CD4-positive, alpha-beta T cell (primary cell): ENCODE measurements around the gene PRICKLE1. TPM values are rescaled to one million over a fixed set of nuclear protein-coding genes. Genes with fewer than 3 reads are reported as not detected.

ENCODE experiments used
- ATAC-seq: fragments of 200-7000 bp; cut with Tn5 transposase; one replicate; pipeline ENCODE4 v1.10.0; 2022; ENCODE audit warnings: mild to moderate bottlenecking; ENCODE audit not compliant: poor library complexity
- CTCF ChIA-PET: fragments of 350-600 bp; sonication (Branson Sonifier 250); formaldehyde crosslinking; loops from one replicate; lab custom pipeline; 2021; ENCODE audit warnings: antibody characterized with exemption, inconsistent platforms; lab: Charles Lee
- POLR2A ChIA-PET: fragments of 350-600 bp; sonication (Branson Sonifier 250); formaldehyde crosslinking; loops from one replicate; lab custom pipeline; 2021; ENCODE audit warnings: antibody characterized with exemption, inconsistent platforms; lab: Charles Lee
- DNase-seq, 14 experiments: peaks; one replicate each; pipeline ENCODE4 v3.0.0-alpha.2; 2013 to 2020; ENCODE audit warnings: mixed read lengths in 2 of 14
- H3K27ac ChIP-seq, 2 donors: one replicate each; pipeline versions ENCODE4 v1.5.1 to v1.7.0; 2013; ENCODE audit warnings: low read length in 2 of 2, low read depth in 1 of 2, mild to moderate bottlenecking in 1 of 2
- H3K27me3 ChIP-seq, 2 experiments: 1 replicate in 1 of 2; 2 replicates in 1 of 2; pipeline versions ENCODE4 v1.6.1 to v1.7.0; 2013; ENCODE audit warnings: low read length in 2 of 2, control low read depth in 1 of 2, mild to moderate bottlenecking in 1 of 2, moderate library complexity in 1 of 2; ENCODE audit not compliant: insufficient read depth in 2 of 2, control insufficient read depth in 1 of 2
- H3K36me3 ChIP-seq: one replicate; pipeline ENCODE4 v1.6.1; 2013; ENCODE audit warnings: low read length, control low read depth; ENCODE audit not compliant: insufficient read depth
- H3K4me1 ChIP-seq: one replicate; pipeline ENCODE4 v1.6.1; 2013; ENCODE audit warnings: low read length, control low read depth; ENCODE audit not compliant: insufficient read depth
- H3K4me3 ChIP-seq: one replicate; pipeline ENCODE4 v1.5.1; 2013; ENCODE audit warnings: mild to moderate bottlenecking, low read length, moderate library complexity
- H3K9me3 ChIP-seq, 2 experiments: 1 replicate in 1 of 2; 2 replicates in 1 of 2; pipeline versions ENCODE4 v1.6.1 to v1.7.0; 2013; ENCODE audit warnings: low read length in 2 of 2, mild to moderate bottlenecking in 2 of 2, control low read depth in 1 of 2, moderate library complexity in 1 of 2; ENCODE audit not compliant: control insufficient read depth in 1 of 2, insufficient read depth in 1 of 2
- H3K27ac Mint-ChIP-seq: one replicate; pipeline ENCODE4 v1.8.0; 2020; ENCODE audit warnings: mixed read lengths
- H3K27me3 Mint-ChIP-seq: one replicate; pipeline ENCODE4 v1.8.0; 2021; ENCODE audit warnings: mixed read lengths
- H3K36me3 Mint-ChIP-seq: one replicate; pipeline ENCODE4 v1.8.0; 2021; ENCODE audit warnings: low read depth, mixed read lengths
- H3K4me1 Mint-ChIP-seq: one replicate; pipeline ENCODE4 v1.8.0; 2021; ENCODE audit warnings: low read depth, mixed read lengths
- H3K4me3 Mint-ChIP-seq: one replicate; pipeline ENCODE4 v1.8.0; 2020; ENCODE audit warnings: mild to moderate bottlenecking, mixed read lengths
- H3K9me3 Mint-ChIP-seq: one replicate; pipeline ENCODE4 v1.8.0; 2020; ENCODE audit warnings: mixed read lengths
- intact Hi-C, 2 experiments: fragments of 100-400 bp; cut with DNase I in 1 of 2; cut with micrococcal nuclease in 1 of 2; formaldehyde crosslinking; loops; one replicate each; pipeline versions ENCODE4 v1.15.1 to v1.9.0; 2023 to 2025; cut with DNase I, micrococcal nuclease
- total RNA-seq, 174 experiments: library from RNA in 2 of 174; stranded (reverse) in 2 of 174; gene quantifications; one replicate each; pipeline ENCODE4 v1.2.3 and lab custom pipeline; 2021 to 2026
- TF ChIP-seq, protein P1 (sequence below): fragments of 200-600 bp; IDR thresholded peaks from one replicate; pipeline ENCODE4 v1.8.0; 2022; ENCODE audit warnings: antibody characterized with exemption, mild to moderate bottlenecking

Gene PRICKLE1
- total RNA-seq, 2 experiments from 2014 or later = not detected

- intact Hi-C loops = no loop called here
- Mint-ChIP-seq H3K27me3 (no peaks in the 10 kb centered on the region), H3K4me1 (no peaks in the 10 kb centered on the region), H3K36me3 (peaks cover 99% of the 10 kb centered on the region), H3K9me3 (peaks cover 6% of the 10 kb centered on the region), H3K4me3 (no peak overlapping the region), H3K27ac (no peak overlapping the region)
- no peaks in the 10 kb centered on the region for H3K27me3 ChIP-seq
- ATAC-seq (no peak), DNase-seq (no peak)
- TF ChIP-seq, protein P1, sequence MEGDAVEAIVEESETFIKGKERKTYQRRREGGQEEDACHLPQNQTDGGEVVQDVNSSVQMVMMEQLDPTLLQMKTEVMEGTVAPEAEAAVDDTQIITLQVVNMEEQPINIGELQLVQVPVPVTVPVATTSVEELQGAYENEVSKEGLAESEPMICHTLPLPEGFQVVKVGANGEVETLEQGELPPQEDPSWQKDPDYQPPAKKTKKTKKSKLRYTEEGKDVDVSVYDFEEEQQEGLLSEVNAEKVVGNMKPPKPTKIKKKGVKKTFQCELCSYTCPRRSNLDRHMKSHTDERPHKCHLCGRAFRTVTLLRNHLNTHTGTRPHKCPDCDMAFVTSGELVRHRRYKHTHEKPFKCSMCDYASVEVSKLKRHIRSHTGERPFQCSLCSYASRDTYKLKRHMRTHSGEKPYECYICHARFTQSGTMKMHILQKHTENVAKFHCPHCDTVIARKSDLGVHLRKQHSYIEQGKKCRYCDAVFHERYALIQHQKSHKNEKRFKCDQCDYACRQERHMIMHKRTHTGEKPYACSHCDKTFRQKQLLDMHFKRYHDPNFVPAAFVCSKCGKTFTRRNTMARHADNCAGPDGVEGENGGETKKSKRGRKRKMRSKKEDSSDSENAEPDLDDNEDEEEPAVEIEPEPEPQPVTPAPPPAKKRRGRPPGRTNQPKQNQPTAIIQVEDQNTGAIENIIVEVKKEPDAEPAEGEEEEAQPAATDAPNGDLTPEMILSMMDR = no peak
- H3K4me3 ChIP-seq = no peak overlapping the region
- no peaks in the 10 kb centered on the region for H3K4me1 ChIP-seq
- H3K27ac ChIP-seq = no peak overlapping the region
- CTCF ChIA-PET = no interaction called here
- H3K36me3 ChIP-seq = peaks cover 58% of the 10 kb centered on the region
- POLR2A ChIA-PET = no interaction called here
- peaks cover 0 to 14% of the 10 kb centered on the region in 2 experiments for H3K9me3 ChIP-seq
Observed at GRCh38 chr12:42444192-42444943, 145.2 kb downstream of the PRICKLE1 start.

GRCh38 chr12:42442888-42443287, 146.7 kb downstream of the PRICKLE1 start:
- intact Hi-C loops = no loop called here
- Histone ChIP-seq H3K27me3 (no peaks in the 10 kb centered on the region), H3K4me3 (no peak overlapping the region), H3K9me3 (peaks cover 0 to 14% of the 10 kb centered on the region in 2 experiments), H3K36me3 (peaks cover 55% of the 10 kb centered on the region), H3K4me1 (no peaks in the 10 kb centered on the region), H3K27ac (no peak overlapping the region)
- TF ChIP-seq, protein P1 = no peak
- no peaks in the 10 kb centered on the region for H3K4me1 Mint-ChIP-seq
- H3K9me3 Mint-ChIP-seq = peaks cover 6% of the 10 kb centered on the region
- ChIA-PET CTCF (no interaction called here), POLR2A (no interaction called here)
- no peak overlapping the region for H3K27ac Mint-ChIP-seq
- ATAC-seq (no peak), DNase-seq (no peak)
- no peak overlapping the region for H3K4me3 Mint-ChIP-seq
- H3K27me3 Mint-ChIP-seq = no peaks in the 10 kb centered on the region
- H3K36me3 Mint-ChIP-seq = peaks cover 96% of the 10 kb centered on the region

DNA sequence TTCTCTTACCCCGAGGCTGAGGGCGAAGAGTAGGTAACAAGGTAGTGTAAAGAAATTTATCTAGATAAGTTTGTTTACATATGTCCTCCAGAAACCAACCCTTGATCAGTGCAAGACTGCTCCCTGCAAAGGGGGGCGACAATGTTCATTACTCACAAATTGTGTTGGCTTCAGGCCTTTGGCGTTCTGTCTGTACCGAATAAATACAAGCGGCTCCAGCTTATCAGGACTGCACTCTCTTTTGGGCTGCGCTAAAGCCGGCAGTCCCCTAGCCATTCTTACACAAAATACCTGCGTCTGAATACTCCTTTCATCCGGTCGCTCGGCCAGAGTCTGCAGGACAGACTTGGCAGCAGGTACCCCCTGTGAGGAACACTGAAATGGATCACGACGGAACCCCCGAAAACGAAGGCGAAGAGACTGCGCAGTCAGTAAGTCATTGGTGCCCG, 147.2 kb downstream of the PRICKLE1 start:
- H3K27ac Mint-ChIP-seq = no peak overlapping the region
- peaks cover 94% of the 10 kb centered on the region for H3K36me3 Mint-ChIP-seq
- intact Hi-C loops = no loop called here
- TF ChIP-seq, protein P1 = no peak
- no peaks in the 10 kb centered on the region for H3K4me1 Mint-ChIP-seq
- peaks cover 6% of the 10 kb centered on the region for H3K9me3 Mint-ChIP-seq
- ATAC-seq (no peak), DNase-seq (no peak)
- H3K4me3 Mint-ChIP-seq = no peak overlapping the region
- Histone ChIP-seq H3K36me3 (peaks cover 55% of the 10 kb centered on the region), H3K4me3 (no peak overlapping the region), H3K27me3 (no peaks in the 10 kb centered on the region), H3K9me3 (peaks cover 0 to 14% of the 10 kb centered on the region in 2 experiments), H3K27ac (no peak overlapping the region), H3K4me1 (no peaks in the 10 kb centered on the region)
- H3K27me3 Mint-ChIP-seq = no peaks in the 10 kb centered on the region
- ChIA-PET POLR2A (no interaction called here), CTCF (no interaction called here)
